ENCODE results near the gene HYAL4.

DNA sequence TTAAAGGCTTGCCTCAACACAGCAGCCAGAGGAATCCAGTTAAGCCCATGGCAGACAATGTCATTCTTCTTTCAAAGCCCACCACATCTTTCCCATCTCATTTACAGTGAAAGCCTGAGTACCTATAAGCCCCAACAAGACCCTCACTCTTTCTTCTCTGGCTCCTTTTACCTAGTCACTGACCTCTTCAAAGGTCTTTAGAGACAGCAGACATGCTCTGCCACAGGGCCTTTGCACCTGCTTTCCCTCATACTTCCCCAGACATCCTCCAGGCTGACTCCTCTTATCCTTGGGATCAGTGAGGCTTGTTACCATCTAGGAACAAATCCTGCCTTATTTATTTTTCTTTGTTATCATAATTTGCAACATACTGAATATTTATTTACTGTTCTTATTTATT lies 17.8 kb downstream of the HYAL4 start:
- TF ChIP-seq EZH2phosphoT487 (IDR thresholded peaks at IDR 0.05; ENCODE audit: low read depth, severe bottlenecking, unreplicated experiment): no peak
- TF ChIP-seq, protein P1, sequence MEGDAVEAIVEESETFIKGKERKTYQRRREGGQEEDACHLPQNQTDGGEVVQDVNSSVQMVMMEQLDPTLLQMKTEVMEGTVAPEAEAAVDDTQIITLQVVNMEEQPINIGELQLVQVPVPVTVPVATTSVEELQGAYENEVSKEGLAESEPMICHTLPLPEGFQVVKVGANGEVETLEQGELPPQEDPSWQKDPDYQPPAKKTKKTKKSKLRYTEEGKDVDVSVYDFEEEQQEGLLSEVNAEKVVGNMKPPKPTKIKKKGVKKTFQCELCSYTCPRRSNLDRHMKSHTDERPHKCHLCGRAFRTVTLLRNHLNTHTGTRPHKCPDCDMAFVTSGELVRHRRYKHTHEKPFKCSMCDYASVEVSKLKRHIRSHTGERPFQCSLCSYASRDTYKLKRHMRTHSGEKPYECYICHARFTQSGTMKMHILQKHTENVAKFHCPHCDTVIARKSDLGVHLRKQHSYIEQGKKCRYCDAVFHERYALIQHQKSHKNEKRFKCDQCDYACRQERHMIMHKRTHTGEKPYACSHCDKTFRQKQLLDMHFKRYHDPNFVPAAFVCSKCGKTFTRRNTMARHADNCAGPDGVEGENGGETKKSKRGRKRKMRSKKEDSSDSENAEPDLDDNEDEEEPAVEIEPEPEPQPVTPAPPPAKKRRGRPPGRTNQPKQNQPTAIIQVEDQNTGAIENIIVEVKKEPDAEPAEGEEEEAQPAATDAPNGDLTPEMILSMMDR (IDR thresholded peaks at IDR 0.05; ENCODE audit: poor library complexity): no peak

Measured in hepatocyte (in vitro differentiated cells).